A549 treated with GW870086 at 1 μM for 4 hours (cell line): ENCODE results near the gene FTO. TPM values are rescaled to one million over a fixed set of nuclear protein-coding genes. Genes with fewer than 3 reads are reported as not detected.

Experiments
- total RNA-seq: library from RNA; stranded (reverse); fragments of 200-300 nt; extraction: Qiagen RNA extraction; gene quantifications from 5 replicates; pipeline ENCODE4 v1.2.3, GENCODE V29; 2022; ENCODE audit warnings: low read depth

The FTO gene
- 22.9 to 39.5 TPM (median 30.0 TPM) in 5 replicates for total RNA-seq

DNA sequence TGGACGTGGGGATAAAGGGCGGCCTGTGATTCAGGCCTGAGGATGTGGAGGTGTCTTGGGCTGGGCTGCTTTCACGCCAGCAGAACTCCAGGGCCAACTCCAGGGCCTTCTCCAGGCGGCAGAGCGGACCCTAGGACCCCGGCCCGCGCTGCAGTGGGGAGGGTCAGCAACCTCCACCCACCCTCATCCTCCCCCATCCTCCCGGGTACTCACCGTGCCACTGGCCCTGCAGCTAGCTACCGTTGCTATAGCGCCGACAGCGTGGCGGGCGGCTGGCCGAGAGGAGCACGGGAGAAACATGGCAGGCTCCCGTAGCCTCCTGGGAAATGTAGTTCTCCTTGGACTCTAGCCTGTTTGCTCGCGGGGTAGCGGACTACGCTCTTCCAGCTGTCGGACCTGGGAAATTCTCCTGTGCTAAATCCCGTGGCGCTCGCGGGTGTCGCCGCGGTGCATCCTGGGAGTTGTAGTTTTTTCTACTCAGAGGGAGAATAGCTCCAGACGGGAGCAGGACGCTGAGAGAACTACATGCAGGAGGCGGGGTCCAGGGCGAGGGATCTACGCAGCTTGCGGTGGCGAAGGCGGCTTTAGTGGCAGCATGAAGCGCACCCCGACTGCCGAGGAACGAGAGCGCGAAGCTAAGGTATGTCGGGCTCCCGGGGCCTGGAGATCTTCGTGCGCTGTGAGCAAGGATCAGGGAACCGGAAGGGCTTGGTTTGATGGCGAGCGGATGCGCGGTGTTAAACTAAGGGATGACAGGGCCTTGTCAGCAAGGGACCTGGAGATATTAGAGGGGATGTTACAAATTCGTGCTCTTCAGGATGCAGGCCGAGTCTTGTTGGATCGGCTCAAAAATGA lies at the start of gene FTO, which contains the start of gene RPGRIP1L:
TSS of gene FTO (plus strand) at position 567 of the 855 bp plus-strand sequence.
TSS of gene RPGRIP1L (minus strand) at position 270 of the 855 bp plus-strand sequence. CDS start 3,136 bp downstream, outside the sequence.

Other genes starting within 250 kb of the FTO start
- gene AKTIP, start 200.9 kb upstream of the FTO start, total RNA-seq, result 21.7 to 28.5 TPM (median 26.9 TPM) in 5 replicates
- gene RPGRIP1L, start 297 bp upstream of the FTO start, total RNA-seq, result 10.2 to 13.5 TPM (median 11.2 TPM) in 5 replicates